ENCODE data around the gene PBLD.
"Not testable (repeated sequence)": the region's sequence is repeated elsewhere in the genome, so short reads cannot be mapped to it uniquely, and the experiment has no call there.

PBLD gene

GRCh38 chr10:68330852-68331454, 1.8 kb downstream of the PBLD start:
- peak; percentile 66 for DNase-seq (ENCODE audit: low spot score)

- no peak for DNase-seq (ENCODE audit: low spot score)
These were observed 3.2 kb downstream of the PBLD start for GRCh38 chr10:68329506-68329861.

- peak; percentile 96 for DNase-seq (ENCODE audit: low spot score)
These were observed 4.6 kb downstream of the PBLD start for GRCh38 chr10:68327889-68328786.

- not testable (repeated sequence) for DNase-seq (ENCODE audit: low spot score)
These were observed 8.3 kb downstream of the PBLD start for GRCh38 chr10:68324396-68324795.

GRCh38 chr10:68318331-68319059, 14.2 kb downstream of the PBLD start:
- DNase-seq (ENCODE audit: low spot score) = no peak

- no peak for DNase-seq (ENCODE audit: low spot score)
These were observed 17.1 kb downstream of the PBLD start for GRCh38 chr10:68315582-68315981.

GRCh38 chr10:68314930-68315329, 17.8 kb downstream of the PBLD start:
- DNase-seq (ENCODE audit: low spot score) = not testable (repeated sequence)

GRCh38 chr10:68310531-68310930, 22.2 kb downstream of the PBLD start:
- DNase-seq (ENCODE audit: low spot score) = no peak

- DNase-seq (ENCODE audit: low spot score) = no peak
These were observed 26.9 kb downstream of the PBLD start for GRCh38 chr10:68305854-68306253.

GRCh38 chr10:68303849-68304412, 28.8 kb downstream of the PBLD start:
- DNase-seq (ENCODE audit: low spot score) = no peak

- DNase-seq (ENCODE audit: low spot score) = no peak
These were observed 29.9 kb downstream of the PBLD start for GRCh38 chr10:68302871-68303270.

- DNase-seq (ENCODE audit: low spot score) = no peak
These were observed 30.3 kb downstream of the PBLD start for GRCh38 chr10:68302503-68302823.

- peak; percentile 81 for DNase-seq (ENCODE audit: low spot score)
These were observed 30.8 kb downstream of the PBLD start for GRCh38 chr10:68301790-68302502.

GRCh38 chr10:68301301-68301700, 31.4 kb downstream of the PBLD start:
- DNase-seq (ENCODE audit: low spot score) = no peak

GRCh38 chr10:68296843-68297663, 35.7 kb downstream of the PBLD start:
- DNase-seq (ENCODE audit: low spot score) = no peak

- DNase-seq (ENCODE audit: low spot score) = no peak
These were observed 42.0 kb downstream of the PBLD start for GRCh38 chr10:68290736-68291135.

GRCh38 chr10:68288717-68289116, 44.0 kb downstream of the PBLD start:
- no peak for DNase-seq (ENCODE audit: low spot score)

GRCh38 chr10:68284062-68285001, 48.4 kb downstream of the PBLD start:
- no peak for DNase-seq (ENCODE audit: low spot score)

GRCh38 chr10:68280758-68281157, 52.0 kb downstream of the PBLD start:
- no peak for DNase-seq (ENCODE audit: low spot score)

All from pons (tissue), 1 donor.